ENCODE data around the gene MAP2K3.

DNA sequence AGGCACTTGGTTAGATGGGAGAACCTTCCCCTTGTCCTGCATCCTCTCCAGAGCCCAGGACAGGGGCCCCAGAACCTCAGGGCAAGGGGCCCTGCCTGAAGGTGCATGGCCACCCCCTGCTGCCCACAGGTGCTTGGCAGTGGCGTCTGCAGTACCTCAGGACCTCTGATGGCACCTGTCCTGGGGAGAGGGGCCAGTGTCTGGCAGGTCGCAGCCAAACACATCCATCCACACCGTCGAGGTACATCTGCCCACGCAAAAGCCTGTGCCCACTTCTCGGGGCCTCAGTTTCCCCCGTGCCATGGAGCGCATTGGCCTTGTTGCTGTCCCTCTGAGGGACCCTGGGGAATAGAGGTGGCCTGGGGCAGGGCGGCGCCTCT, 9.3 kb downstream of the MAP2K3 start:
- TF ChIP-seq, protein P1, sequence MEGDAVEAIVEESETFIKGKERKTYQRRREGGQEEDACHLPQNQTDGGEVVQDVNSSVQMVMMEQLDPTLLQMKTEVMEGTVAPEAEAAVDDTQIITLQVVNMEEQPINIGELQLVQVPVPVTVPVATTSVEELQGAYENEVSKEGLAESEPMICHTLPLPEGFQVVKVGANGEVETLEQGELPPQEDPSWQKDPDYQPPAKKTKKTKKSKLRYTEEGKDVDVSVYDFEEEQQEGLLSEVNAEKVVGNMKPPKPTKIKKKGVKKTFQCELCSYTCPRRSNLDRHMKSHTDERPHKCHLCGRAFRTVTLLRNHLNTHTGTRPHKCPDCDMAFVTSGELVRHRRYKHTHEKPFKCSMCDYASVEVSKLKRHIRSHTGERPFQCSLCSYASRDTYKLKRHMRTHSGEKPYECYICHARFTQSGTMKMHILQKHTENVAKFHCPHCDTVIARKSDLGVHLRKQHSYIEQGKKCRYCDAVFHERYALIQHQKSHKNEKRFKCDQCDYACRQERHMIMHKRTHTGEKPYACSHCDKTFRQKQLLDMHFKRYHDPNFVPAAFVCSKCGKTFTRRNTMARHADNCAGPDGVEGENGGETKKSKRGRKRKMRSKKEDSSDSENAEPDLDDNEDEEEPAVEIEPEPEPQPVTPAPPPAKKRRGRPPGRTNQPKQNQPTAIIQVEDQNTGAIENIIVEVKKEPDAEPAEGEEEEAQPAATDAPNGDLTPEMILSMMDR (IDR thresholded peaks at IDR 0.05): no peak
- TF ChIP-seq POLR2AphosphoS5 (IDR thresholded peaks at IDR 0.05): no peak

All from transverse colon (tissue), 4 donors.